Chondrocyte (in vitro differentiated cells): ENCODE measurements around the gene ZBTB45. TPM values are rescaled to one million over a fixed set of nuclear protein-coding genes. Genes with fewer than 3 reads are reported as not detected.

Source experiments
- DNase-seq: peaks from one replicate; pipeline ENCODE4 v3.0.0; 2021; ENCODE audit warnings: mixed read lengths, low spot score
- H3K27ac Mint-ChIP-seq: one replicate; pipeline ENCODE4 v1.8.0; 2021; ENCODE audit warnings: mild to moderate bottlenecking, moderate library complexity, mixed read lengths; ENCODE audit not compliant: unreplicated experiment
- H3K27me3 Mint-ChIP-seq: 2 replicates; pipeline ENCODE4 v1.8.0; 2021; ENCODE audit warnings: low read depth, mixed read lengths
- H3K36me3 Mint-ChIP-seq: 2 replicates; pipeline ENCODE4 v1.8.0; 2021; ENCODE audit warnings: low read depth, mixed read lengths
- H3K4me1 Mint-ChIP-seq: 2 replicates; pipeline ENCODE4 v1.8.0; 2021; ENCODE audit warnings: low read depth, mild to moderate bottlenecking, mixed read lengths
- H3K4me3 Mint-ChIP-seq: one replicate; pipeline ENCODE4 v1.8.0; 2021; ENCODE audit warnings: mild to moderate bottlenecking, moderate library complexity, mixed read lengths; ENCODE audit not compliant: unreplicated experiment
- H3K9me3 Mint-ChIP-seq: 2 replicates; pipeline ENCODE4 v1.8.0; 2021; ENCODE audit warnings: low read depth, mixed read lengths
- total RNA-seq: library from RNA; stranded (reverse); gene quantifications from 3 replicates; pipeline ENCODE4 v1.2.1, GENCODE V29; 2021
- TF ChIP-seq, protein P1 (sequence below): fragments of 200-600 bp; sonication (generic); IDR thresholded peaks from 2 replicates; pipeline ENCODE4 v1.5.0; 2021; ENCODE audit warnings: antibody characterized with exemption, mild to moderate bottlenecking, moderate library complexity

The ZBTB45 gene
- total RNA-seq, 1 donor from 2014 or later, result 15.9 TPM

DNA sequence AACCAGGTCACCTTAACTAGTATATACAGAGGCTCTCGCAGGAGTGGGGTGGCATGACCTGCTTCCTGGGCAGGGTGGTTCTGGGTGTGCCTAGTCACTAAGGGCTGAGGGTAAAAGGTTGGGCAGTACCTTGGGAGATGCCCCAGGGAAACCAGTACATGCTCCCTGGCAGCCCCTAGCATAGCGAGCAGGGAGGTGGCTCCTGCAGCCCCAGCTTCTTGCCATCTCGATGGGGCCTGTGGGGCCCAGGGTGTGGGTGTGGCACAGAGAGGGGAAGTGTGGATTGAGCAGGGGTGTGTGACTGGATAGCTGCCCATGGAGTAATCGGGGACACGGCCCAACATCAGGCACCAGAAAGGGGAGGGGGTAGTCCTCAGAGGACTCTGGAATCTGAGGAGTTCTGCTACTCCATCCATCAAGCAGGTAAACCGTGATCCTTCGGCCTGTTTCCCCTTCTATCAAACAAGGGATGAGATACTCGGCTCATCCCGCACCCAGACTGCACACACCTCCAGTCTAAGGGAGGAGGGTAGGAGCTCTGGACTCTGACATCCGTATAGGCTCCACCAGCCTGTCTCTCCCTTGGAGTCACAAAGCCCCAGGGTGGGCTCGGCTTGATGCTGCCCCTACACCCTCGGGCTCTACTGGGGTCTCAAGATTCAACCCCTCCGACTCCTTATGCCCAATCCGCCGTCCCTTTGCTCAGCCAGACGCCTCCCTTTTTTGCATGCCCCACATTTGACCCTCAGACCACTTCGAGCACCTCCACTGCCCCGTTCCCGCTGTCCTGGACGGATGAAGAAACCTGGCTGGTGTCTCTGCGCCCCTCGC is 1.1 kb downstream of the ZBTB45 start:
- TF ChIP-seq, protein P1, sequence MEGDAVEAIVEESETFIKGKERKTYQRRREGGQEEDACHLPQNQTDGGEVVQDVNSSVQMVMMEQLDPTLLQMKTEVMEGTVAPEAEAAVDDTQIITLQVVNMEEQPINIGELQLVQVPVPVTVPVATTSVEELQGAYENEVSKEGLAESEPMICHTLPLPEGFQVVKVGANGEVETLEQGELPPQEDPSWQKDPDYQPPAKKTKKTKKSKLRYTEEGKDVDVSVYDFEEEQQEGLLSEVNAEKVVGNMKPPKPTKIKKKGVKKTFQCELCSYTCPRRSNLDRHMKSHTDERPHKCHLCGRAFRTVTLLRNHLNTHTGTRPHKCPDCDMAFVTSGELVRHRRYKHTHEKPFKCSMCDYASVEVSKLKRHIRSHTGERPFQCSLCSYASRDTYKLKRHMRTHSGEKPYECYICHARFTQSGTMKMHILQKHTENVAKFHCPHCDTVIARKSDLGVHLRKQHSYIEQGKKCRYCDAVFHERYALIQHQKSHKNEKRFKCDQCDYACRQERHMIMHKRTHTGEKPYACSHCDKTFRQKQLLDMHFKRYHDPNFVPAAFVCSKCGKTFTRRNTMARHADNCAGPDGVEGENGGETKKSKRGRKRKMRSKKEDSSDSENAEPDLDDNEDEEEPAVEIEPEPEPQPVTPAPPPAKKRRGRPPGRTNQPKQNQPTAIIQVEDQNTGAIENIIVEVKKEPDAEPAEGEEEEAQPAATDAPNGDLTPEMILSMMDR, result no peak
- Mint-ChIP-seq H3K36me3 (peaks cover 5% of the 10 kb centered on the region), H3K4me3 (peak overlapping the region; percentile 96), H3K9me3 (no peaks in the 10 kb centered on the region), H3K27ac (peak overlapping the region; percentile 98), H3K27me3 (no peaks in the 10 kb centered on the region), H3K4me1 (peaks cover 42% of the 10 kb centered on the region)
- no peak for DNase-seq

DNA sequence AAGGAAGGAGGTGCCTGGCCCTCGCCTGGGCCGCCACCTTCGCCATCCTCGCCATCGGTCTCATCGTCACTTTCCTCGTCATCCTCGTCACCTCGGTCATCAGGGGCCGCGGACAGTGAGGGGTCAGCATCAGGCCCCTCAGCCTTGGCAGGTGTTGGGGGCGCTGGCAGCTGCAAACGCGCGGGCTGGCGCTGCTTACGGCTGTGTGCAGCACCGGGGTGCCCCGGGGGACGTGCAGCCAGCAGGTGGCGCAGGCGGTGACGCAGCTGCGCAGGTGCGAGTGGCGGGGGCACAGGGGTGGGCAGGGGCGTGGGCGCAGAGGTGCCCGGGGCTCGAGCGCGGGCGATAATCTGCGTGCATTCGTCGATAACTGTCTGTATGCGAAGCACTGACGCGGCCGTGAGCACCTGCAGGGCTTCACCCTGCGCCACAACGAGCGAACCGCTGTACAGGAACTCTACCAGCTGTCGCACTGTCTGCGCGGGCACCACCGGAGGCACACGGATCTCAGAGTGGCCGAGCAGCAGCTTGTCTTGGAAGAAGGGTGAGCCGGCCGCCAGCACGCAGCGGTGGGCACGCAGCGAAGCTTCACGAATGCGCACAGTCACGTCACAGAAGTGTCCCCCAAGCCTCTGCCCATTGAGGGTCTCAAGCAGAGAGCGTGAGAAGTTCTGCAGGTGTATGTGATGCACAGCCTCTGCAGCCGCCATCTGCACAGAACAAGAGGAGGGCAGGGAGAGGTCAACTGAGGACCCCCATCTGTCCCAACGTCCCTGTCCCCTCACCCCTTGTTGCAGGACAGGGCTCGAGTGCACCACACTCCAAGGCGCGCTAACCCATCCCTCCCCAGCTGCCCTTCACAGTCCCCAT is 2.4 kb downstream of the ZBTB45 start:
- Mint-ChIP-seq H3K4me1 (peaks cover 42% of the 10 kb centered on the region), H3K27ac (no peak overlapping the region), H3K27me3 (no peaks in the 10 kb centered on the region), H3K4me3 (no peak overlapping the region), H3K36me3 (peaks cover 5% of the 10 kb centered on the region), H3K9me3 (no peaks in the 10 kb centered on the region)
- DNase-seq, result no peak
- TF ChIP-seq, protein P1, result no peak

DNA sequence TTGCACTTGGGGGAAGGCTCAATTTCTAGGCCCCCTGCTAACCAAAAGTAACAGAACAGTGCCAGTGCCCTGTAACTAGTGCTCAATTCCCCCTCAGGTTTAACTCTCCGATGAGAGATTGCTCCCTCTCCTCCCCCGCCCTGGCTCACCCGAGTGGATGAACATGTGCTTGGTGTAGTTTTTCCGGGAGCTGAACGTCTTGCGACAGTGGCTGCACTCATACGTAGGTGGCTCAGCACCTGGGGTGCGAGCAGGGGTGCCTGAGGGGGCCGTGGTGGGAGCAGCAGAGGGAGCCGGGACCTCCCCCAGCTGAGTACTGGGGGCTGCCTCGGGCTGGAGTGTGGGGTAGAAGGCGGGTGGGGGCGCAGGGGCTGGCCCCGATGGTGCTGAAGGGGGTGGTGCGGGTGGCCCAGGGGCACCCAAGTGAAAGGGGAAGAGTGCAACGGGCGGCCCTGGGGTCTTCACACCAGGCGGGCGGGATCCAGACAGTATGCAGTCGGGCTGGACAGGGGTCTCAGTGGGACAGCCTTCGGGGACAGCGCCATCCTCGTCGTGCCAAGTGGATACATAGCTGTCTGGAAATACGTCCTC is 3.3 kb downstream of the ZBTB45 start:
- DNase-seq, result no peak
- H3K4me3 Mint-ChIP-seq, result no peak overlapping the region
- H3K9me3 Mint-ChIP-seq, result no peaks in the 10 kb centered on the region
- TF ChIP-seq, protein P1, result no peak
- H3K36me3 Mint-ChIP-seq, result peaks cover 5% of the 10 kb centered on the region
- H3K27me3 Mint-ChIP-seq, result no peaks in the 10 kb centered on the region
- H3K4me1 Mint-ChIP-seq, result peaks cover 42% of the 10 kb centered on the region
- H3K27ac Mint-ChIP-seq, result no peak overlapping the region

DNA sequence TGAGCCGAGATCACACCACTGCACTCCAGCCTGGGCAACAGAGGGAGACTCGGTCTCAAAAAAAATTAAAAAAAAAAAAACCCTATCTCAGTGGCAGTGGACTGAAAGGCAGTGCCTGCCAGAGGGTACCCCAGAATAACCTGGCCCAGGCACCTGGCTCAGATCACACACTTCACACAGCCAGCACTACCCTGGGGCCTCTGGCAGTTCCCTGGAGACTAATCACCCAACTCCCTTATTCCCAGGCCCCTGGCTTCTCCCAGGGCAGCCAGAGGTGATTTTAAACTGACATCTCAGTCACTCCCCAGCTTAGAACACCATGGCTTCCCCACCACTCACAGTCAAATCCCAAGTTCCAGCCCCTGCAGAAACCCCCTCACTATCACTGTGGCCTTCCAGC is 4.4 kb downstream of the ZBTB45 start:
- TF ChIP-seq, protein P1, result no peak
- H3K9me3 Mint-ChIP-seq, result no peaks in the 10 kb centered on the region

DNA sequence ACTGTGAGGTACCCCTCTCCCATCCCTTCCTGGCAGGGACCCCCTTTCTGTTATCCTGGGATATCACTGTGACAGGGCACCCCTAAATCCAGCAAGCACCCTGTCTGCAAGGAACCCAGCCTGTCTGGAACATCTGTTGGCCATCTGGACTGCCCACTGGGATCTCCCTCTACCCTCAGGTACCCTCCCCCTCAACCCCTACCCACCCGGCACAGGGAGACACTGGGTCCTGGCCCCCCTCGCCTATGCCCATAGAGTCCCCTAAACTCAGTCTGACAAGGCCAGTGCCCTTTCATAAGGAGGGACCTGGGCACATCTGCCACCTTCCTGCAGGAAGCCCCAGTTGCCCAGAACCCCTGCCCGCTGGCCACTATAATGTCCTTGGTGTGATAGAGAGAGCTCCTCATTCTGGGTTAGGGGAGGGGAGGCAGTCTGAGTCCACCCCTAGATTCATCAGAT is 5.0 kb downstream of the ZBTB45 start:
- H3K4me3 Mint-ChIP-seq, result peak overlapping the region; percentile 52
- H3K36me3 Mint-ChIP-seq, result peaks cover 5% of the 10 kb centered on the region
- peaks cover 32% of the 10 kb centered on the region for H3K4me1 Mint-ChIP-seq
- H3K27ac Mint-ChIP-seq, result no peak overlapping the region
- no peak for DNase-seq
- no peaks in the 10 kb centered on the region for H3K9me3 Mint-ChIP-seq
- no peaks in the 10 kb centered on the region for H3K27me3 Mint-ChIP-seq
- TF ChIP-seq, protein P1, result no peak

More for the DNA sequence above, 4.4 kb downstream of the ZBTB45 start:
- Mint-ChIP-seq H3K27ac (no peak overlapping the region), H3K4me1 (peaks cover 37% of the 10 kb centered on the region), H3K27me3 (no peaks in the 10 kb centered on the region), H3K36me3 (peaks cover 5% of the 10 kb centered on the region), H3K4me3 (no peak overlapping the region)
- DNase-seq, result no peak
